SKM-1 (cell line): ENCODE data around the gene ARHGAP27.
"Not testable (repeated sequence)": the region's sequence is repeated elsewhere in the genome, so short reads cannot be mapped to it uniquely, and the experiment has no call there.

Experiments used
- DNase-seq: peaks from one replicate; lab custom pipeline; 2025; ENCODE audit not compliant: unreplicated experiment; lab: John Stamatoyannopoulos, UW

The ARHGAP27 gene

DNA sequence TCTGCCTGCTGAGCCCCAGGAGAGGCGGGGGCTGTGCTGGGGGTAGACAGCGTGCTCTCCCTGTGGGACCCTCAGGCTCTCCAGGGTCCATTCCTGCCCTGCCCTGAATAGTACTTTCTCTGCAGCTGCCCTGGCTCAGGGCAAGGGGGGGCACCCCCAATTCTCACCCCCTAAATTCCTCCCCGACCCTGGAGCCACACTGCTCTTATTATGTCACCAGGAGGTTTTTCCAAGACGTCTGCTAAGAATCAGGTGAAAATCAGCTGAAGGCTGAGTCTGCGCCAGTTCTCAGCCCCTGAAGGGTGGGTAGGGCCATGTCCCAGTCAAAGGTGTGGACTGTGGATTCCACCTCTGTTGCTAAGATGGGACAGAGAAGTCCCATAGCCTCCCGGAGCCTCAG is 66.0 kb downstream of the ARHGAP27 start:
- no peak for DNase-seq

DNA sequence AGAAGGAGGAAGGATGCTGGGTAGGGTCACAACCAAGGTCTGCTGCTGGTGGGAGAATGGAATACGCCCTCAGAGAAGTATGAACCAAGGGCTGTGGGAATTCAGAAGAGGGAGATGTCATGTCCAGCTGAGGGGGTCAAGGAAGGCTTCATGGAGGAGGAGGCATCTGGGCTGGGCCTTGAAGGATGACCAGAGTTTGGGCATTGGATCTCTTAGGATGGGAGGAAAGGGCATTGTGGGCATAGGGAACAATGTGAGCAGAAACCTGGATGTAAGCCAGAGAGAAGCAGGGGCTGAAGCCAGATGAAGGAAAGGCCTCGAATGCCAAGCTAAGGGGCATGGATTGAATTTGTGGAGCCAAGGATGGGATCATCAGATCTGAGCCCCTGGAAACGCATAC is 66.6 kb downstream of the ARHGAP27 start:
- DNase-seq = no peak

DNA sequence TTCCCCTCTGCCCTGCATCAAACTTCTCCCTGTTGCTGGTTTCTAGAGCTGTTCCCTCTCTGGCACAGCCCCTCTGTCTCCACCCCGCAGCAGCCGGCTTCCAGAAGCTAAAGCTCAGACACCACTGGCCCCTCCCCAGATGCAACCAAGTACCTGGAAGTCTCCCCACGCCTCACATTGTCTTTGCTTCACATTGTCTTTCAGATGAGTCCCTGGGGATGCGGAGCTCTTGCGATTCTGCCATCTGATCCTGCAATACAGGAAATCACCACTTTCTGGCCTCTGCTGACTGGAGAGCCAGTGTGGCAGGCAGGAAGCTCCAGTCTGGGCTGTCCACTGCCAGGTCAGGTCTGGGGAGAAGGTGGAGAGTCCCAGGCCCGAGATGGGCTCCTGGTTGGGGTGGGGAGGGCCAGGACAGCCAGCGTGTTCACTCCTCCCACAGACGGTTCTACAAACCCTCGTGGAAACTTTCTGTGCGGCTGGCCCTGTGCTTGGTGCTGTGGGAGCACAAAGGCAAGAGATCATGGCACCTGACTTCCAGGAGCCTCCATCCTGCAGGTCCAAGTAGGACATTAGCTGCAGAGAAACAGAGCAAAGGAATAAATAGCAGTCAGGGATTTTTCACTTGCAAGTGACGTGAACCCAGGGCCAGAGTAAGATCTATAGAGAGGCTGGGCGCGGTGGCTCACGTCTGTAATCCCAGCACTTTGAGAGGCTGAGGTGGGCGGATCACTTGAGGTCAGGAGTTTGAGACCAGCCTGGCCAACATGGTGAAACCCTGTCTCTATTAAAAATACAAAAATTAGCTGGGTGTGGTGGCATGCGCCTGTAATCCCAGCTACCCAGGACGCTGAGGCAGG is 67.9 kb downstream of the ARHGAP27 start:
- no peak for DNase-seq

DNA sequence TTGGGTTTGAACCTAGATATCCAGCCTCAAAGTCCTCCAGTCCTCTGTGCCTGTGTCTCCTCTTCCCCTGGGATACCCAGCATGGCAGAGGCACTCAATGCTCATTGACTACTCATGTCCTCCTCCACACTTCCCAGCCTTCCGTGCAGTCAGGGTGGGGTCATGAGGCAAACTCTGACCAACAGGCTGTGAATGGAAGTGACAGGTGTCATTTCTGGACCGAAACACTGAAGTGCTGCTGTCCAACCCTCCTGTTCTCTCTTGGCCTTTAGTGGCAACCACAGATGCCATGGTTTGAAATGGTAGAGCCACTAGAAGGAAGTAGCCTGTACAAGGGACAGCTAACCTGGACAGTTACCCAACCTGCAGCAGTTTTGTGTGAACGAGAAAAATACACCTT is 69.2 kb downstream of the ARHGAP27 start:
- DNase-seq = no peak

DNA sequence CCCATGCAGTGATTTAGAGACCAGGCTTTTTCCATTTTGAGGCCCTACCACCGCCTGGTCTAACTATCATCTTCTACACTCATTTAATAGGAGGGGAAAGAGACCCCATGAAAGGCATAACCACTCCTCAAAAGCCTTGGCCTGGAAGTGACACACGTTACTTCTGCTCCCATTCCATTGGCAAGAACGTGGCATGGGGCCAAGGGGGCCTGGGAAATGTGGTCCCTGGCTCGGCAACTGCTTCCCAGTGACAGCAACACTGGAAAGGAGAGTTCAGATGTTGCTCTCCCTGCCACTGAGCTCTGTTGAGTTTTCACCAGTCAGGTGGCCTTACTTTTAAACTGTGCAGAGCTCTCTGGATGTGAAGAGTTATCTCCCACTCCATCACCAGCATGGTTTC is 70.7 kb downstream of the ARHGAP27 start:
- DNase-seq = no peak

DNA sequence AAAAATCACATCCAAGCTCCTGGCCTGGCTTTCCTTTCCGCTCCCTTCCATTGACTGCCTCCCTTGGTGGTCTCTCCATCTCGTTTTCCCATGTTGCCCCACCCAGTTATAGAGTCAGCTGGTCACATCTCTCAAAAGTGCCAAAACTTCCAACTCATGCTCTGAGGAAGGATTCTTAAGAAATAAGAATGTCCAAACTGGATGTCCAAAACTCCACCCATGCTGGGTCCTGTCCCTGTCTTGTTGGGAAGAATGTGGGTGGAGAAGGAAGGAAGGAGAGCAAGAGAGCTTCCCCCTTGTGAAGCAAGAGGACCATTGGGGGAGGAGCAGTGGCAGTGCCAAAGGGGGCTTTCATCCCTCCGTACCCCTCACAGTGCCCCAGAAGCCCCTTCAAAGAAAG is 71.2 kb downstream of the ARHGAP27 start:
- no peak for DNase-seq

DNA sequence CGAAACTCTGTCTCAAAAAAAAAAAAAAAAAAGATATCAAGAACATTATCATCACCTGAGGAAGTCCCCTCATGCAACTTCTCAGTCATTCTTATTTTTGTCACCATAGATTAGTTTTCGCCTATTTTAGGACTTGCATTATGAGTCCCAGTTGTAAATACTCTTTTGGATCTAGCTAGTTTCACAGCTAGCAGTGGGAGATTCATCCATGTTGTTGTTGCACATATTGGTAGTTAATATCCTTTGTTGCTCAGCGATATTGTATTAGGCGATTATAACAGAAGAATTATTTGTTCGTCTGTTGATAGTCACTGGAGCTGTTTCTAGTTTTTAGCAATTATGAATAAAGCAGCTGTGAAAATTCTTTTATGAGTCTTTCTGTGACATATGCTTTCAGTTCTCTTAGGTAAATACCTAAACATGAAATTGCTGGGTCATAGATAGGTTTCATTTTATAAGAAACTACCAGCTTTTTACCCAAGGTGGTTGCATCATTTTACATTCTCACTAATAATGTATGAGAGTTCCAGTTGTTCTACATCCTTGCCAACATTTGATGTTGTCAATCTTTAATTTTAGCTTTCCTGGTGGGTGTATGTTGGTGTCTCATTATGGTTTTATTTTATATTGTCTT is 75.2 kb downstream of the ARHGAP27 start:
- no peak for DNase-seq

DNA sequence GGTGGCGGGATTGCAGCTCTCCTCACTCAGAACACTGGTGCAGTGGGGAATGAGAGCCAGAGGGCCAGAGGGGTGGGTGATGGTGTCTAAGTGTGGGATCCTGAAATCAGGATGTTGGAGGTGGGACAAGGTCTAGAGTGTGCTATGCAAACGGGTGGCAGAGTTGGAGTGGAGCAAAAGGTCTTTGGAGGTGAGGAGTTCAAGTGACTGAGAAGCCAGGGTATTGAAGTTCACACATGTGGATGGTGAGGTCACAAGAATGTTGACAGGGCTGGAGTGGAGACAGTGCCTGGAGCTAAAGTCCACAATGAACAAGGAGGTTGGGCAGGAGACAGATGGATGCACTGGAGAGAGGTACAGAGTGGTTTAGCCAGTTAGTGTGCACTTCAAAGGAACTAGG is 77.6 kb downstream of the ARHGAP27 start:
- no peak for DNase-seq

DNA sequence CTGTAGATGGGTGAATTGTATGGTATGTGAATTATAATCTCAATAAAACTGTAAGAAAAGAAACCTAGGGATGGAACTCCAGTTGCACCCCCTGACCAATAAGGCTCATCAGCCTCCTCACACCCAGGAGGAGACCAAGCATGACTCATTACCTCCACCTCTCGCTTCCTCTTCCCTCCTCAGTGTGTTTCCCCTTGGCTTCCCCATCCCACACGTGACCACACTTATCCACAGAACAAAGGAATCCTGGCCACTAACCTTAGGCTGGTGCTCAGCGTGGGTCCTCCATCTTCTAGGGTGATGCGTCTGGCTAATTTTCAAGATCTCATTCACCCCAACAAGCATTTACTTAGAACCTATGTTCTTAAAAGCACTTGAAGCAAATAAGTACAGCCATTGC is 79.6 kb downstream of the ARHGAP27 start:
- peak; percentile 9 for DNase-seq

DNA sequence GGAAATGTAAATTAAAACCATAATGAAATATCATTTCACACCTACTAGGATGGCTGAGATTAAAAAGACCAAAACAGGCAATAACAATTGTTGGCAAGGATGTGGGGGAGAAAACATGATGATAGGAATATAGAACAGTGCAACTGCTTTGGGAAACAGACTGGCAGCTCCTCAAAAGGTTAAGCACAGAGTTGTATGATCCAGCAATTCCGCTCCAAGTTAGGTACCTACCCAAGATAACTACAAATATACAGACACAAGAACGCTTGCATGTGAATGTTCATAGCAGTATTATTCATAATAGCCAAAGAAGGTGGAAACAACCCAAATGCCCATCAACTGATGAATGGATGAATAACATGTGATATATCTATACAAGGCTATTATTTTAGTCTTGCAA is 80.8 kb downstream of the ARHGAP27 start:
- no peak for DNase-seq

DNA sequence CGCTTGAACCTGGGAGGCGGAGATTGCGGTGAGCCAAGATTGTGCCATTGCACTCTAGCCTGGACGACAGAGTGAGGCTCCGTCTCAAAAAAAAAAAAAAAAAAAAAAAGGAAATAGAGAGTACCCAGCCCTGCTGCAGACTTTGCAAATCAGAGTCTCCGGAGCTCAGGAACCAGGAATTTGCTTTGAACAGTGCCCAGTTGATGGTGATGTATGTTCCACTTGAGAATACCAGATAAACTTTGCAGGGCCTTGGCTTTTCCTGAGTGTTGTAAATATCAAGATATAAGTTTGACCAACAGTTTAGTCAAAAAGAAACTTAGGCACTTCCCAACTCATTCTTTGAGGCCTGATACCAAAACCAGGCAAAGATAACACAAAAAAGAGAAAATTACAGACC is 85.2 kb downstream of the ARHGAP27 start:
- no peak for DNase-seq

DNA sequence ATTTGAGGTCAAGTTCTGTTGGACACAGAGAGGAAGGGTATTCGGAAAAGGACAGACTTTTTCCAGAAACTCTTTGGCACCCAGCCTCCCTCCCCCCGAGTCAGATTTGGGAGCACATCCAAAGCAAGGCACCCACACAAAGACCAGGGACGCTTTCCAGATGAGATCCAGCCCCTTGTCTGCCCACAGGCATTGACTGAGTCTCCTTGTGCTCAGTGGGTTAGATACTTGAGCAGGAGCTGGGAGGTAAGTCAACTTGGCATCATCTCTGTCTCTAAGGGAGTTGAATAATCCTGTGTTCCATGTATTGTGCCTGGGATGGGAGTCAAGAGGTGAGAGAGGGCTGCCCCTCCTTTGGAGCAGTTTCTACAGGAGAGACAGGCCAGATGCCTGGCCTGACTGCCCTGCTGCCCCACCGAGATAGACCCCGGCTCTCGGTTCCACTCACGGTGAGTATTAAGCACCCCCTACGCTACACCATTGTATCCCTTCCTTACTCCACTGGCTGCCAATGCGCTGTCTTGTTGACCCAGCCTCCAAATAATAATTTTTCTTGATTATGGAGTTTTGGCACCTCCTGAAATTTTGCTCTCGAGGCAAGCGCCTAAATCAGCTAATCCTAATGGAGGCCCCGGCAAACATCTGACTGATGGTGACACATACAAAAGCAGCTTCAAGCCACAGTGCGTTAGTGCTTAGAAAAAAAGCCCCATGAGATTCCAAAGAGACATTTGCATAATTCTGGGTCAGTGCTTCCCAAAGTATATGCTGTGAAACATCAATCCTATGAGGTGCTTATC is 86.3 kb downstream of the ARHGAP27 start:
- no peak for DNase-seq

DNA sequence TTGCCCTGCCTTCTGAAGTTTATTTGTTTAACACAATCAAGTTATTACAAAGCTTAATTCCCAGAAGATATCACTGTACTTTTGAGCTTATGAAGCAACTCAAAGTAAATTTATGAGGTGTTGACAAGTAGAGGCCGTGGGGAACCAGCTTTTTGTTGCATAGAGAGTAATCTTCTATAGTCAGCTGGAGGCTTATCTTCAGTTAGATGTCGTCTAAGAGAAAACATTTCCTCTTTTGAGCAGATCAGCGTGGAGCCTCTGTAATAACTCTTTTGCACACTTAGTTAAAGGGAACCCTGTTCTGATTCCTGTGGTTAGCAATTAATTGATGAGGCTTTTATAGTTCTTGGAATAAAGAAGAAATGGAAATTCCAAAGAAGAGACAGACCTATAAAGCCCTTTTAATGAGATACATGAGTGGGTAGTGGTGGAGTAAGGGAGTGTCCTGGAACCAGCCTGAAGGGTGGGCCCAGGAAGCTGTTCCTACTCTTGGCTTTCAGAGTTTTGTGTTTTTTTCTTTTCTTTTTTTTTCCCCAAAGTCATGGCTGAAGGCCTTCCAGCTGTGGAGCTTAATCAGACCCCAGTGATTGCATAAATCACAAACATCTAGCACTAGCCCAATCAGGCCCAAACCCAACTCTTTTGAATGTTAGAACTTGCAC is 87.0 kb downstream of the ARHGAP27 start:
- no peak for DNase-seq

DNA sequence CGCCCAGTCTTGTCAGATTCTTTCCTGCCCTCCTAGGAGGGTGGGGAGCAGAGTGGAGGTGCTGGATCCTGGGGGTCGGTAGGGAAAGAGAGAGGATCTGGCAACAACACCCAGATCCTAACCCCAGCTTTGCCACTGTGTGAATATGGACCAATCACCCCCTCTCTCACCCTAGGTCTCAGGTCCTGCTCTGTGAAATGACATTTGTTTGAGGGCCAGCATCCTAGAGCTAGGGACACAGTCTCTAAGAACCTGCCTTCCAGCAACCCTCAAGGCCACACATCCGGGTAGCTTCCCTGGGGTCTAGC is 87.5 kb downstream of the ARHGAP27 start:
- DNase-seq = no peak

DNA sequence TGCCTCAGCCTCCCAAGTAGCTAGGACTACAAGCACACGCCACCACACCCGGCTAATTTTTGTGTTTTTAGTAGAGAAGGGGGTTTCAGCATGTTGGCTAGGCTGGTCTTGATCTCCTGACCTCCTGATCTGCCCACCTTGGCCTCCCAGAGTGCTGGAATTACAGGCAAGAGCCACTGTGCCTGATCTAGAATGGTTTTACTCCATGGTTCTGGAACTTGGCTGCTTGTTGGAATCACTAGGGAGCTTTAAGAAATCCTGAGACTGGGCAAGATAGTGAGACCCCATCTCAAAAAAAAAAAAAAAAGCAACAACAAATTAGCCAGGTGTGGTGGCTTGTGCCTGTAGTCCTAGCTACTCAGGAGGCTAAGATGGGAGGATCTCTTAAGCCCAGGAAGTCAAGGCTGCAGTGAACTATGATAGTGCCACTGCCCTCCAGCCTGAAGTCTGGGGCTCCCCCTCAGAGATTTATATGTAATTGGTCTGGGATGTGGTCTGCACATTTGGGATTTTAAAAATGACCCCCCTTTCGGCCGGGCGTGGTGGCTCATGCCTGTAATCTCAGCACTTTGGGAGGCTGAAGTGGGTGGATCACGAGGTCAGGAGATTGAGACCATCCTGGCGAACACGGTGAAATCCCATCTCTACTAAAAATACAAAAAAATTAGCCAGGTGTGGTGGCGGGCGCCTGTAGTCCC is 88.6 kb downstream of the ARHGAP27 start:
- DNase-seq = not testable (repeated sequence)
